HepG2 (cell line): ENCODE results near the gene NRGN. TPM values are rescaled to one million over a fixed set of nuclear protein-coding genes. Genes with fewer than 3 reads are reported as not detected.

Source experiments
- ADNP ChIP-seq: sonication (generic); formaldehyde crosslinking; IDR thresholded peaks from 2 replicates; pipeline ENCODE4 v1.4.0; 2020; ENCODE audit warnings: missing genetic modification reagents
- HMG20B ChIP-seq: conservative IDR thresholded peaks from 2 replicates; pipeline ENCODE4 v1.6.1; 2016; ENCODE audit warnings: missing genetic modification reagents, missing compliant biosample characterization
- HOXA3 ChIP-seq: sonication (generic); formaldehyde crosslinking; IDR thresholded peaks from 2 replicates; pipeline ENCODE4 v1.5.0; 2020; ENCODE audit warnings: missing genetic modification reagents
- IKZF5 ChIP-seq: IDR thresholded peaks from 2 replicates; pipeline ENCODE4 v1.6.1; 2018; ENCODE audit warnings: missing genetic modification reagents, mild to moderate bottlenecking, missing compliant biosample characterization
- KDM5B ChIP-seq: sonication (generic); formaldehyde crosslinking; IDR thresholded peaks from 2 replicates; pipeline ENCODE4 v1.4.0; 2020; ENCODE audit warnings: missing genetic modification reagents, mild to moderate bottlenecking, borderline replicate concordance
- KLF11 ChIP-seq: IDR thresholded peaks from 2 replicates; pipeline ENCODE4 v1.6.1; 2016; ENCODE audit warnings: missing compliant biosample characterization
- NRL ChIP-seq: sonication (generic); formaldehyde crosslinking; IDR thresholded peaks from 2 replicates; pipeline ENCODE4 v1.5.0; 2020; ENCODE audit warnings: missing genetic modification reagents, mild to moderate bottlenecking, moderate library complexity, borderline replicate concordance
- ONECUT2 ChIP-seq: sonication (generic); formaldehyde crosslinking; IDR thresholded peaks from 2 replicates; pipeline ENCODE4 v1.4.0; 2020; ENCODE audit warnings: missing genetic modification reagents
- POLR2G ChIP-seq: fragments of 200-400 bp; formaldehyde crosslinking; IDR thresholded peaks from 2 replicates; pipeline ENCODE4 v1.6.1; 2018; ENCODE audit warnings: mild to moderate bottlenecking, low read depth, low read length, moderate library complexity
- SNRNP70 ChIP-seq: fragments of 200-400 bp; formaldehyde crosslinking; IDR thresholded peaks from 2 replicates; pipeline ENCODE4 v1.6.1; 2017; ENCODE audit warnings: mild to moderate bottlenecking, low read depth, low read length, moderate library complexity
- STAG1 ChIP-seq: sonication (generic); formaldehyde crosslinking; IDR thresholded peaks from 2 replicates; pipeline ENCODE4 v1.4.0; 2020; ENCODE audit warnings: missing genetic modification reagents
- YEATS4 ChIP-seq: sonication (generic); formaldehyde crosslinking; IDR thresholded peaks from 2 replicates; pipeline ENCODE4 v1.4.0; 2020; ENCODE audit warnings: missing genetic modification reagents, borderline replicate concordance
- ZNF260 ChIP-seq: sonication (generic); formaldehyde crosslinking; IDR thresholded peaks from 2 replicates; pipeline ENCODE4 v1.4.0; 2020; ENCODE audit warnings: missing genetic modification reagents, low read depth, mild to moderate bottlenecking, borderline replicate concordance
- ZNF276 ChIP-seq: sonication (generic); formaldehyde crosslinking; IDR thresholded peaks from 2 replicates; pipeline ENCODE4 v1.4.0; 2020; ENCODE audit warnings: mild to moderate bottlenecking, low read depth, missing genetic modification reagents
- ZNF333 ChIP-seq: sonication (generic); formaldehyde crosslinking; IDR thresholded peaks from 2 replicates; pipeline ENCODE4 v1.4.0; 2020; ENCODE audit warnings: mild to moderate bottlenecking, missing genetic modification reagents, borderline replicate concordance
- ZNF569 ChIP-seq: sonication (generic); formaldehyde crosslinking; IDR thresholded peaks from 2 replicates; pipeline ENCODE4 v1.5.0; 2020; ENCODE audit warnings: mild to moderate bottlenecking, missing genetic modification reagents, moderate library complexity, borderline replicate concordance
- ZNF615 ChIP-seq: sonication (generic); formaldehyde crosslinking; IDR thresholded peaks from 2 replicates; pipeline ENCODE4 v1.5.0; 2020; ENCODE audit warnings: mild to moderate bottlenecking, missing genetic modification reagents, borderline replicate concordance
- ZNF619 ChIP-seq: sonication (generic); formaldehyde crosslinking; IDR thresholded peaks from 2 replicates; pipeline ENCODE4 v1.4.0; 2020; ENCODE audit warnings: mild to moderate bottlenecking, missing genetic modification reagents
- ZNF644 ChIP-seq: IDR thresholded peaks from 2 replicates; pipeline ENCODE4 v1.6.1; 2016; ENCODE audit warnings: low read depth
- ZNF652 ChIP-seq: IDR thresholded peaks from 2 replicates; pipeline ENCODE4 v1.6.1; 2016; ENCODE audit warnings: low read depth, borderline replicate concordance
- ZNF839 ChIP-seq: sonication (generic); formaldehyde crosslinking; IDR thresholded peaks from 2 replicates; pipeline ENCODE4 v1.4.0; 2020; ENCODE audit warnings: missing genetic modification reagents, mild to moderate bottlenecking, borderline replicate concordance
- polyA plus RNA-seq, 8 experiments: library from polyadenylated mRNA; depleted of rRNA in 3 of 8; stranded (reverse) in 7 of 8; unstranded in 1 of 8; fragments of >200 nt; fragmentation: Illumina TruSeq in 4 of 8; extraction: Trizol in 4 of 8; gene quantifications; 2 replicates each; pipeline versions ENCODE4 v1.2.1 to v1.2.3, GENCODE V29; 2011 to 2016; ENCODE audit warnings: low read depth in 4 of 8, missing spikeins in 1 of 8, mixed read lengths in 1 of 8; ENCODE audit not compliant: insufficient read depth in 1 of 8
- total RNA-seq, 5 experiments: library from RNA; depleted of rRNA; stranded (reverse); fragments of >200 nt; fragmentation: Illumina TruSeq; extraction: Trizol; gene quantifications; 2 replicates each; pipeline ENCODE4 v1.2.3, GENCODE V29; 2016; ENCODE audit warnings: low read depth in 1 of 5
- TF ChIP-seq, protein P1 (sequence below): sonication (generic); formaldehyde crosslinking; IDR thresholded peaks from 2 replicates; pipeline ENCODE4 v1.4.0; 2020; ENCODE audit warnings: missing genetic modification reagents
- TF ChIP-seq, protein P2 (sequence below): IDR thresholded peaks from 2 replicates; pipeline ENCODE4 v1.6.1; 2016; ENCODE audit warnings: mild to moderate bottlenecking

The NRGN gene
- total and polyA plus RNA-seq, 2 of the 13 experiments (the other 11 are each of a cell fraction or from before 2014, with no cell fraction given), result 0.22 TPM; not detected in 1

DNA sequence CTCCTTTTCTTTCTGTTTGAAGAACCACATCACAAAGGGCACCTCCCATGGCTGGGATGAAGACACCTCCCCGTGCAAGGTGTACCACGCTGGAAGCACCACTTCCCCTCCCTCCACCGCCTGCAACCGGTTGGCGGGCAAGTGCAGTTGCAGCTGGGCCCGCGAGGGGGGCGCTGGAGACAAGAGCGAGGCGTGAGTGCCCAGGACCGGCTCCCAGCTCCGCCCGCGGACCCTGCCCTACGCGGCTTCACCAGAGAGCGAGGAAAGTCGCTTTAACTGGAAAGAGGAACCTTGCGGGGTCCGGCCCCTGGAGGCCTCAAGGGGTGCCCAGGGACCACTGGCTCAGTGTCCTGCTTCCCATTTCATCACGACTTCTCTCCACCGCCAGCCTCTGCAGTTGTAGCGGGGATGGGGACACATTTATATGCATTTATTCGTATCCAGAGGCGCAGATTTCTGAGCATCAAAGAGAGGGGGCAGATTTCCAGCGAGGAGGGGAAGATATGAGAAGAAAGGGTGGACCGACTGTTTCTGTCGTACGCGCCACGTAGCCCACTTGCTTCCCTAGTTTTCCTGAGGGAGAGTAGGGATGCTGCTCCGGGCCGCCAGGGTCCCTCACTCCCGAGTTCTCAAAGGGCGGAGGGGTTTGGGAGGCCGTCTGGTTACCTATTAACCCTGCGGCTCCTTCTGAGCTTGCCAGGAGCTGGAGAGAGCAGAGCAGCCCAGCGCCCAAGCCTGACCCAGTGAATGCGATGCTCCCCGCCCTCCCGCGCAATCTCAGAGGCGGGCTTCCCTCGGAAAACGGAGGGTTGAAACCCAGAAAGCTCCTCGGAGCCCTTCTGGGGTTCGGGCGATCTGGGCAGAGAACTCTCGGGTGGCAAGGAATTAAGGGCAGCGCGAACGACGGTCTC lies 18.9 kb downstream of the NRGN start (continued):
- TF ChIP-seq YEATS4 (CRISPR knock-in tag), result peak; percentile 25; the same call in 1 of the 2 replicates
- TF ChIP-seq STAG1 (CRISPR knock-in tag), result peak; percentile 72
- TF ChIP-seq ZNF615 (CRISPR knock-in tag), result no peak
- no peak; the same call in 1 of the 2 replicates for TF ChIP-seq KDM5B (CRISPR knock-in tag)
- TF ChIP-seq ADNP (CRISPR knock-in tag), result no peak
- TF ChIP-seq POLR2G, result peak; percentile 48; the same call in 1 of the 2 replicates
- TF ChIP-seq KLF11 (CRISPR knock-in tag), result no peak
- 0 out of 2 replicates have a peak, but pooled peaks have one; percentile 10 for TF ChIP-seq ZNF652 (CRISPR knock-in tag)
- 0 out of 2 replicates have a peak, but pooled peaks have one; percentile 17 for TF ChIP-seq IKZF5 (CRISPR knock-in tag)
- peak; percentile 42 for TF ChIP-seq HOXA3 (CRISPR knock-in tag)
- TF ChIP-seq ONECUT2, result no peak
- no peak for TF ChIP-seq HMG20B (CRISPR knock-in tag)
- peak; percentile 40; the same call in 1 of the 2 replicates for TF ChIP-seq ZNF839 (CRISPR knock-in tag)
- no peak for TF ChIP-seq ZNF276
- TF ChIP-seq ZNF260 (CRISPR knock-in tag), result no peak
- TF ChIP-seq ZNF333 (CRISPR knock-in tag), result no peak
- TF ChIP-seq ZNF644 (CRISPR knock-in tag), result 0 out of 2 replicates have a peak, but pooled peaks have one; percentile 31
- TF ChIP-seq, protein P1, sequence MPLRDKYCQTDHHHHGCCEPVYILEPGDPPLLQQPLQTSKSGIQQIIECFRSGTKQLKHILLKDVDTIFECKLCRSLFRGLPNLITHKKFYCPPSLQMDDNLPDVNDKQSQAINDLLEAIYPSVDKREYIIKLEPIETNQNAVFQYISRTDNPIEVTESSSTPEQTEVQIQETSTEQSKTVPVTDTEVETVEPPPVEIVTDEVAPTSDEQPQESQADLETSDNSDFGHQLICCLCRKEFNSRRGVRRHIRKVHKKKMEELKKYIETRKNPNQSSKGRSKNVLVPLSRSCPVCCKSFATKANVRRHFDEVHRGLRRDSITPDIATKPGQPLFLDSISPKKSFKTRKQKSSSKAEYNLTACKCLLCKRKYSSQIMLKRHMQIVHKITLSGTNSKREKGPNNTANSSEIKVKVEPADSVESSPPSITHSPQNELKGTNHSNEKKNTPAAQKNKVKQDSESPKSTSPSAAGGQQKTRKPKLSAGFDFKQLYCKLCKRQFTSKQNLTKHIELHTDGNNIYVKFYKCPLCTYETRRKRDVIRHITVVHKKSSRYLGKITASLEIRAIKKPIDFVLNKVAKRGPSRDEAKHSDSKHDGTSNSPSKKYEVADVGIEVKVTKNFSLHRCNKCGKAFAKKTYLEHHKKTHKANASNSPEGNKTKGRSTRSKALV, result peak; percentile 68; the same call in 1 of the 2 replicates
- TF ChIP-seq ZNF619, result peak; percentile 80; the same call in 1 of the 2 replicates
- TF ChIP-seq ZNF569 (CRISPR knock-in tag), result no peak
- TF ChIP-seq SNRNP70, result no peak
- TF ChIP-seq NRL (CRISPR knock-in tag), result peak; percentile 32; the same call in 1 of the 2 replicates
- TF ChIP-seq, protein P2, sequence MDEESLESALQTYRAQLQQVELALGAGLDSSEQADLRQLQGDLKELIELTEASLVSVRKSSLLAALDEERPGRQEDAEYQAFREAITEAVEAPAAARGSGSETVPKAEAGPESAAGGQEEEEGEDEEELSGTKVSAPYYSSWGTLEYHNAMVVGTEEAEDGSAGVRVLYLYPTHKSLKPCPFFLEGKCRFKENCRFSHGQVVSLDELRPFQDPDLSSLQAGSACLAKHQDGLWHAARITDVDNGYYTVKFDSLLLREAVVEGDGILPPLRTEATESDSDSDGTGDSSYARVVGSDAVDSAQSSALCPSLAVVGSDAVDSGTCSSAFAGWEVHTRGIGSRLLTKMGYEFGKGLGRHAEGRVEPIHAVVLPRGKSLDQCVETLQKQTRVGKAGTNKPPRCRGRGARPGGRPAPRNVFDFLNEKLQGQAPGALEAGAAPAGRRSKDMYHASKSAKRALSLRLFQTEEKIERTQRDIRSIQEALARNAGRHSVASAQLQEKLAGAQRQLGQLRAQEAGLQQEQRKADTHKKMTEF (CRISPR knock-in tag), result peak; percentile 27; the same call in 1 of the 2 replicates
